Breast epithelium (tissue), 3 donors: ENCODE results near the gene CCDC149.

Experiments used
- POLR2A ChIP-seq: fragments of 450-650 bp; IDR thresholded peaks from one replicate; pipeline ENCODE4 v1.6.1; 2016; ENCODE audit warnings: antibody characterized with exemption, mild to moderate bottlenecking, moderate library complexity
- POLR2AphosphoS5 ChIP-seq, 3 donors: sonication (generic); formaldehyde crosslinking; IDR thresholded peaks; one replicate each; pipeline ENCODE4 v1.6.1; 2017; ENCODE audit warnings: antibody characterized with exemption in 3 of 3
- TF ChIP-seq, protein P1 (sequence below), 3 donors: fragments of 450-650 bp; IDR thresholded peaks; one replicate each; pipeline ENCODE4 v1.5.1; 2016 to 2017; ENCODE audit warnings: antibody characterized with exemption in 3 of 3, mild to moderate bottlenecking in 3 of 3, moderate library complexity in 3 of 3

DNA sequence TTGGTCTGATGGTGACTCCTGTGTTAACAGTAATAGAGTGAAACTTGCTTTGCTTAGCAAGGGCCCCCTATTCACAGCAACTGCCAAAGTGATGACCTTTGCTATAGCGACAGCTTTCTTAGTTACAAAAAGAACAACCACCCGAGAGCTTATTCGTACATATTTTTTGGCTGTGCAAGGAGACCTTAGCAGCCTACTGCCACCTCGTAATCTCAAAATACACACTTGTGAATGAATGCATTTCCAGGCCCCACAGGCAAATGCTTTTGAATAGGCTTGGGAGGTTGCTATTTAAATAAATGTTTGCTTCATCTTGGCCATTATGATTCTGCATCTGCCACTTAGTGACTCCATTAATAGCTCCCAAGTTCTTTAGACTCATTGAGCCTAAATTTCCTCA is 47.4 kb downstream of the CCDC149 start:
- TF ChIP-seq POLR2A (no peak), POLR2AphosphoS5 (IDR thresholded peaks at IDR 0.05) (no peak)
- TF ChIP-seq, protein P1, sequence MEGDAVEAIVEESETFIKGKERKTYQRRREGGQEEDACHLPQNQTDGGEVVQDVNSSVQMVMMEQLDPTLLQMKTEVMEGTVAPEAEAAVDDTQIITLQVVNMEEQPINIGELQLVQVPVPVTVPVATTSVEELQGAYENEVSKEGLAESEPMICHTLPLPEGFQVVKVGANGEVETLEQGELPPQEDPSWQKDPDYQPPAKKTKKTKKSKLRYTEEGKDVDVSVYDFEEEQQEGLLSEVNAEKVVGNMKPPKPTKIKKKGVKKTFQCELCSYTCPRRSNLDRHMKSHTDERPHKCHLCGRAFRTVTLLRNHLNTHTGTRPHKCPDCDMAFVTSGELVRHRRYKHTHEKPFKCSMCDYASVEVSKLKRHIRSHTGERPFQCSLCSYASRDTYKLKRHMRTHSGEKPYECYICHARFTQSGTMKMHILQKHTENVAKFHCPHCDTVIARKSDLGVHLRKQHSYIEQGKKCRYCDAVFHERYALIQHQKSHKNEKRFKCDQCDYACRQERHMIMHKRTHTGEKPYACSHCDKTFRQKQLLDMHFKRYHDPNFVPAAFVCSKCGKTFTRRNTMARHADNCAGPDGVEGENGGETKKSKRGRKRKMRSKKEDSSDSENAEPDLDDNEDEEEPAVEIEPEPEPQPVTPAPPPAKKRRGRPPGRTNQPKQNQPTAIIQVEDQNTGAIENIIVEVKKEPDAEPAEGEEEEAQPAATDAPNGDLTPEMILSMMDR (IDR thresholded peaks at IDR 0.05), result no peak
